Parathyroid adenoma (tissue), 2 donors: ENCODE results near the gene CCN2.

Source experiments
- H2AFZ ChIP-seq: fragments of 300-600 bp; sonication (generic); one replicate; pipeline ENCODE4 v1.7.0; 2017; ENCODE audit warnings: antibody characterized with exemption, mild to moderate bottlenecking
- H3K27ac ChIP-seq: fragments of 300-600 bp; sonication (generic); one replicate; pipeline ENCODE4 v1.7.0; 2017
- H3K27me3 ChIP-seq: fragments of 300-600 bp; sonication (generic); one replicate; pipeline ENCODE4 v1.7.0; 2017; ENCODE audit warnings: low read length; ENCODE audit not compliant: control insufficient read depth, insufficient read depth
- H3K36me3 ChIP-seq: fragments of 300-600 bp; sonication (generic); one replicate; pipeline ENCODE4 v1.7.0; 2017; ENCODE audit warnings: low read length; ENCODE audit not compliant: control insufficient read depth, insufficient read depth
- H3K4me1 ChIP-seq: fragments of 300-600 bp; sonication (generic); one replicate; pipeline ENCODE4 v1.7.0; 2017; ENCODE audit warnings: control low read depth
- H3K4me2 ChIP-seq: fragments of 300-600 bp; sonication (generic); one replicate; pipeline ENCODE4 v1.7.0; 2017; ENCODE audit warnings: low read length
- H3K4me3 ChIP-seq: fragments of 300-600 bp; sonication (generic); one replicate; pipeline ENCODE4 v1.7.0; 2017; ENCODE audit warnings: low read depth, low read length
- H3K79me2 ChIP-seq: fragments of 300-600 bp; sonication (generic); one replicate; pipeline ENCODE4 v1.7.0; 2017; ENCODE audit warnings: control low read depth
- H3K9ac ChIP-seq: fragments of 300-600 bp; sonication (generic); one replicate; pipeline ENCODE4 v1.7.0; 2017; ENCODE audit warnings: mild to moderate bottlenecking
- H3K9me3 ChIP-seq: fragments of 300-600 bp; sonication (generic); one replicate; pipeline ENCODE4 v1.7.0; 2017; ENCODE audit warnings: low read length; ENCODE audit not compliant: control insufficient read depth
- CTCF ChIP-seq: fragments of 300-600 bp; sonication (generic); IDR thresholded peaks from one replicate; pipeline ENCODE4 v1.7.0; 2017; ENCODE audit warnings: antibody characterized with exemption, mild to moderate bottlenecking
- donor health status: primary hyperparathyroidism.

CCN2 gene

DNA sequence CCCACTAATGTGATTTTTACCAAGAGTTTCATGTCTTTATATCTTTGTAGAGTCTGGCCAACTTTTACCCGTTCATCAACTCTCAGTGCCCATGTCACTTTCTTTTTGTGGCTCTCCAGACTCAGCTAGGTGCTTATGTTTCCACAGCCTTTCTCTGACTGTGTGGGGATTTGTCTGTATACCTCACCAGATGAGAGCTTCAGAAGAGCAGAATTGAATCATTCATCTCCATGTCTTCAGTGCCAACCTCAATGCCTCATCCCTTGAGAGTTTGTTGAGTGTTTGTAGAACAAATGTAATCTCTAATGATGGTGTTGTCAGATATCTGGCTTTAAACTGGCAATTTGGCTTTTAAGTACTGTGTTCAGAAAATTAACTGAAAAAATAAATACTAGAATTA is 16.8 kb upstream of the CCN2 start:
- Histone ChIP-seq H3K36me3 (no peaks in the 10 kb centered on the region), H3K4me3 (no peak overlapping the region), H2AFZ (no peak overlapping the region), H3K9ac (no peak overlapping the region), H3K9me3 (no peaks in the 10 kb centered on the region), H3K4me1 (no peaks in the 10 kb centered on the region), H3K79me2 (no peaks in the 10 kb centered on the region), H3K27me3 (no peaks in the 10 kb centered on the region), H3K27ac (no peak overlapping the region), H3K4me2 (no peak overlapping the region)
- no peak for TF ChIP-seq CTCF

GRCh38 chr6:131966443-131966842 is 15.3 kb upstream of the CCN2 start:
- no peak overlapping the region for H3K4me2 ChIP-seq
- no peaks in the 10 kb centered on the region for H3K36me3 ChIP-seq
- no peaks in the 10 kb centered on the region for H3K27me3 ChIP-seq
- H2AFZ ChIP-seq: no peak overlapping the region
- H3K27ac ChIP-seq: no peak overlapping the region
- no peaks in the 10 kb centered on the region for H3K79me2 ChIP-seq
- no peak overlapping the region for H3K9ac ChIP-seq
- no peaks in the 10 kb centered on the region for H3K9me3 ChIP-seq
- no peak for TF ChIP-seq CTCF
- no peaks in the 10 kb centered on the region for H3K4me1 ChIP-seq
- H3K4me3 ChIP-seq: no peak overlapping the region

DNA sequence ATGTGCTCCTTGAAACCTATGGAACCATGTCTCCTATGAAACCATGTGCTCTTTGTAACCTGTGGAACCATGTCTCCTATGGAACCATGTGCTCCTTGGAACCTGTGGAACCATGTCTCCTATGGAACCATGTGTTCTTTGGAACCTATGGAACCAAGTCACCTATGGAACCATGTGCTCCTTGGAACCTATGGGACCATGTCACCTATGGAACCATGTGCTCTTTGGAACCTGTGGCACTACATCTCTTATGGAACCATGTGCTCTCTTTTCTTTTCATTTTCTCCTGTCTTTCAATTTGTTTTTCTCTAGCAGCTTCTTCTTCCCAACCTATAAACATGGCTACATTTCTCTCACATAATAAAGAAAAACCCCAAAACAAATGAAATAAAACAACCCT is 11.9 kb upstream of the CCN2 start:
- no peak for TF ChIP-seq CTCF
- H3K4me2 ChIP-seq: no peak overlapping the region
- no peaks in the 10 kb centered on the region for H3K79me2 ChIP-seq
- no peaks in the 10 kb centered on the region for H3K27me3 ChIP-seq
- H3K27ac ChIP-seq: no peak overlapping the region
- no peaks in the 10 kb centered on the region for H3K4me1 ChIP-seq
- H2AFZ ChIP-seq: no peak overlapping the region
- H3K9ac ChIP-seq: no peak overlapping the region
- H3K4me3 ChIP-seq: no peak overlapping the region
- no peaks in the 10 kb centered on the region for H3K9me3 ChIP-seq
- H3K36me3 ChIP-seq: no peaks in the 10 kb centered on the region

GRCh38 chr6:131960371-131961133 is 9.4 kb upstream of the CCN2 start:
- no peaks in the 10 kb centered on the region for H3K9me3 ChIP-seq
- no peaks in the 10 kb centered on the region for H3K4me1 ChIP-seq
- peak overlapping the region; percentile 8 for H2AFZ ChIP-seq
- no peak overlapping the region for H3K4me2 ChIP-seq
- H3K36me3 ChIP-seq: no peaks in the 10 kb centered on the region
- no peak overlapping the region for H3K4me3 ChIP-seq
- TF ChIP-seq CTCF: peak; percentile 5
- no peaks in the 10 kb centered on the region for H3K79me2 ChIP-seq
- H3K27me3 ChIP-seq: no peaks in the 10 kb centered on the region
- H3K27ac ChIP-seq: no peak overlapping the region
- H3K9ac ChIP-seq: no peak overlapping the region
